Stimulated activated CD4-positive, alpha-beta T cell treated with anti-CD3 and anti-CD28 coated beads, Interleukin-4, amount 100 ng/mL, for 24 hours (primary cell): ENCODE measurements around the gene C1QA.
"Not testable (repeated sequence)": the region's sequence is repeated elsewhere in the genome, so short reads cannot be mapped to it uniquely, and the experiment has no call there.

ENCODE experiments used
- DNase-seq: peaks from one replicate; pipeline ENCODE4 v3.0.0-alpha.2; 2020

Gene C1QA

DNA sequence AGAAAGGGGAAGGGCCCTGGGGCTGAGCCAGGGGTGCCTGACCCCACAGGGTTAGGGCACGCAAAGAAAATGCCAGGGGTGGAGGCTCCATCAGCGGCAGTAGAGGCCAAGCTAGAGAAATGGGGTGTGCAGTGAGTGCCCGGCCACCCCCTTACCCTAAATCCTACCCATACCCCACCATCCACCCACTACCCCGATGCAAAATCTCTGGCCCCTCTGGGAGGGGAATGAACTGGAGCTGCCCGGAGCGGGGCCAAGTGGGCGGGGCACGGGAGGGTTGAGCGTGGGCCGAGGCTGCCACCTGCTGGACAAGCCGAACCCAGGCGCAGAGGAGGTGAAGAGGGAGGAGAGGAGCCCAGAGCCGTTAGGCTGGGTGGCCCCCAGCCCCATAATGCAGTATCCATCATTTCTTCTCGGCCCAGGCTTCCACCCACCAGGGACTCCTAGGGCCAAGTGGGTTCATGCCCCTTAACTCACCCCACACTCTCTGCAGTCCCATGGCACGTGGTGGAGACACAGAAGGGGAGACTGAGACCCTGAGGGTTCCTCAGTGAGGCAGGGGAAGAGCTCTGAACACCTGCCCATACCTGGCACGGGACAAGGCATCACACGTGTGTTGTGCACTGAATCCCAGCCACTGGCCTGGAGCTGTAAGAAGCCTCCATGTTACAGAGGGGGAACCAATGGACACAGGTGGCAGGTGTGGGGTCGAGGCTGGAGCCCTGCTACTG, 5.6 kb downstream of the C1QA start:
- DNase-seq, result peak; percentile 70

DNA sequence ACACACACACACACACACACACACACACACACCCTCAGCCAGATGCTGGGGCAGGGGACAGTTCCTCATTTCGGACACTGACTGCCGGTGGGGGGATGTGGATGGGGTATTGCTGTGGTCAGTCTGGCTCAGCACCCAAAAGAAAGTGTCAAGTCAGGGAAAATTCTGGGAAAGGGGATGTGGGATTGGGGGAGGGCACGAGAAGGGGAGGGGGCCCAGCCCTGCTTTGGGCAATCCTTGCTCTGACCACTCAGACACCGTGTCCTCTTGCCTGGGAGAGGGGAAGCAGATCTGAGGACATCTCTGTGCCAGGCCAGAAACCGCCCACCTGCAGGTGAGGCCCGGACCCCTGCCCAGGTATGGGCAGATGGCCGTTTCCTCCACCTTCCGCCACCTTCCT, 7.0 kb downstream of the C1QA start, which contains the start of gene C1QC:
Gene C1QC (plus strand): TSS at position 253 of the 400 bp plus-strand sequence. CDS start 391 bp downstream, outside the sequence.
- DNase-seq, result no peak

DNA sequence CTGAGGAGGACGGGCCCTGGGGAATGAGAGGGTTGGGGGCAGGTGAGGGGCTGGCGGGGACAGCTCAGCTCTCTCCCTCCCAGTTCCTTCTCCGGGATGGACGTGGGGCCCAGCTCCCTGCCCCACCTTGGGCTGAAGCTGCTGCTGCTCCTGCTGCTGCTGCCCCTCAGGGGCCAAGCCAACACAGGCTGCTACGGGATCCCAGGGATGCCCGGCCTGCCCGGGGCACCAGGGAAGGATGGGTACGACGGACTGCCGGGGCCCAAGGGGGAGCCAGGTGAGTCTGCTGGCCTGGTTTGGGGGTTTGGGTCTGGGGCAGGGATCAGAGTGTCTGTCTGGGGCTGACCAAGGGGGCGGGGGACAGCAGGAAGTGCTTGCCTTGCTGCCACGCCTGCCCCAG, 7.5 kb downstream of the C1QA start:
- no peak for DNase-seq

DNA sequence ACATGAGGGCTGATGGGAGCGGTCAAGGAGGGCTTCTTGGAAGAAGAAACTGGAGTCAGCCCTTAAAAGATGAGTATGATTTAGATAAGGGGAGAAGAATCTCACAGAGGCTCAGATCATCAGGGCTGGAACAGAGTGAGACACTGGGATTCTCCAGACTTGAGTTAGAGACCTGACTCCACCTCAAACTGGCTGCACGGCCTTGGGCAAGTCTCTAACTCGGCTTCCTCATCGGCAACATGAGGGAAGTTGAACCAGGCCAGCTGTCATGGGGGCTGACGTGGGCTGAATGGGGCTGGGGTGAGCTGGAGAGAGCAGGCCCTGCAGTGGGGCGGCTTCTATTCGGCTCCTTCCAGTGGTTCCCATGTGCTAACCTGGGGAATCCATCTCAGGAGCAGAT, 9.5 kb downstream of the C1QA start:
- DNase-seq, result no peak

DNA sequence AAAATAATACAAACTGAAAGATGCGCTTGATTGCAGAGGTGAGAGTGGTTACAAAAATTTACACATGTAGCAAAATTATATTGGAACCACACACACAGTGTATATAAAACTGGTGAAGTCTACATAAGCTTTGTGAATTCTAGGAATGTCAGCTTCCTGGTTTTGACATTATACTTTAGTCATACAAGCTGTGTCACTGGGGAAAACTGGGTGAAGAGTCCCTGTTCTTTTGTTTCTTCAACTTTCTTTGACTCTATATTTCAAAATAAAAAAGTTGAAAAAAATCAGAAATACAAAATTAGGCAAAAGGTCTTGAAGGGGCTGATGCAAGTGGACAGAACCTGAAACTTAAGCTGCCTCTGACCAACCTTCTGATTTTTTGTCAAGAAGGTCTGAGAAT, 10.0 kb downstream of the C1QA start:
- no peak for DNase-seq

DNA sequence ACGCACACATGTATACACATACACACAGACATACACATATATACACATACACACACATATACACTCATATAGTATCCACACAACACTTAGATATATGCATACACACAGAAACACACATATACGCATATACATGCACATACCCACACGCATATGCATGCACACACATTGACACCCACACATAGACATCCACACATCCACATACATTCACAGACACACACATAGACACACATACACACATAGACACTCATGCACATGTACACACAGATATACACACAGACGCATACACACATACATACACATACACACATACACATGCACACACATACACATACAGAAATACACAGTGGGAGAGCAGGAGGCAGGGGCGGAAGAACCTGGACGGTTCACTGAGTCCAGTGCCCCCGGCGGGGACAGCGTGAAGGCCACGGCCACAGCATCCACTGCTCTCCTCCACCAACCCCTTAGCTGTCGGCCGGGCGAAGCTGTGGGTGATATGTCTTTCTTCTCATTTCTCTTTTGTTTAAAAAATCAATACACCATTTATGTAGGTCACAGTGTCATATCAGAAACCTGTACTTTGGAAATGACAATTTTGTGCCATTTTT, 13.8 kb downstream of the C1QA start:
- DNase-seq, result no peak

DNA sequence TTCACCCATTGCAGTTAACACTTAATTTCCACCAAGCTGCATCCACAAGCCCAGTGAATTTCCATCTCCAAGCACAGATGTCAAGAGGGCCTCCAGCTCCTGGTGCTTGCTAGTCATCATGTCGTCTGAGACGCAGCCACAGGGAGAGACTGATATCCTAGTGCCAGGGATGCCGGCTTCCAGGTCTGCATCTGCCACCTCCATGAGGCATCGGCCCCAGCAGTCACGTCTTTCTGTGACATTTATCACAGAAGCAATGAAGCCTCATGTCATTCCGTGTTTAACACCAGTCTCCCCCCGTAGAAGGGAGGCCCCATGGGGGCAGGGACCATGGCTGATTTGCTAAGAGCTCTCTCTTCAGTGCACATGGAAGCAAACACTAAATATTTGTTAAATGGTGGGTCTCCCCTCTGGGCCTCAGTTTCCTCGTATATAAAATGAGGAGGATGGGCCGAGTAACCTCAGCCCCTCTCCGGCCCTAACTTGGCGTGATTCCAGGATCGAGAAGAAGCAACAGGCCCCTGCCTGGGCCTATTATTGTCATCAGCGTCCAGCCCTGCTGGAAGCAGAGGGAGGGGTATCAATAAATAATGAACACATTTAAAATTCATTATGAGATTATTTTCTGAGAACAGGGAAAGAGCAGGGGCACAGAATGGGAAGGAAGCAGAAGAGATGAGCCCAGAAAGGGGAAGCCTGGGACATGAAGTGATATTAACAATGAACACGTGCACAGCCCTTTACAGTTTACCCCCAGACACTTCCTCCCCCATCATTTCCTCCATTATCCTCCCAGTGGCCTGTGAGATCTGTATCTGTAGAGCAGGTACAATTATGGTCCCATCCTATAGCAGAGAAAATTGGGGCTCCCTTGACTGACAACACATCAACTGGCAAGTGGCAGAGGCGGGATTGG, 15.8 kb downstream of the C1QA start:
- DNase-seq, result no peak

DNA sequence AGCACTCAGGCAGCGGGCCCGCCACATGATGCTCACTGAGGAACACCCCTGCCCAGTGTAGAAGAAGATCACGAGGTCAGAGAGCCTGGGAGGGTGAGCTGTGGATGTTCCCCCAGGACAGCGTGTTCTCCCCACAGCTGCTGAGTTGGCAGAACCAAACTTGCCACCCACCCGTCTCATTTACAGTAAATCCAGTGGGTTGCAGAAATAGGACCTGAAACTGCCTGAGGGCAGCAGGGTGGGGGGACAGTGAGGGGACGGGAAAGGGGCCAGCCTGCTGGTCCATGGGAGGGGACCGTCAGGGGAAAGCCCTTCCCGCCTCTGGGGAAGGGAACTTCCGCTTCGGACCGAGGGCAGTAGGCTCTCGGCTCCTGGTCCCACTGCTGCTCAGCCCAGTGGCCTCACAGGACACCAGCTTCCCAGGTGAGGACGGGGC, 16.5 kb downstream of the C1QA start, which contains the start of gene C1QB:
Gene C1QB (plus strand): TSS at position 356 of the 436 bp plus-strand sequence. CDS start 6,227 bp downstream, outside the sequence.
- no peak for DNase-seq

DNA sequence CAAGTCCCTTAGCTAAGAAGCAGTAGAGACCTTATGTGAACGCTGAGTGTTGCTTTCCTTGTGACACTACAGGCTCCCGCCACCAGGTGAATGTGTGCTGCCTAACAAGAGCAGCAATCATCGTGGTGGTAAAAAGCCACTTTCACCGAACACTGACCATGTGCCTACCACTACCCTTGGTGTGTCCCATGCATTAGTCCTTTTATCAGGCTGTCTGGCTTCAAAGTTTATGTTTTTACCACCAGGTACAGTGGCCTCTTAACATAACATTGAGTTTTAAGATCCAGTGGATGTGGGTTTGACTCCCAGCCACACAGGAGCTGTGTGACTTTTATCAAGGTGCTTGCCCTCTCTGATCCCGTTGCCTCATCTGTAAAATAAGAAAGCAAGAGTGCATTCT, 18.3 kb downstream of the C1QA start:
- DNase-seq, result no peak

DNA sequence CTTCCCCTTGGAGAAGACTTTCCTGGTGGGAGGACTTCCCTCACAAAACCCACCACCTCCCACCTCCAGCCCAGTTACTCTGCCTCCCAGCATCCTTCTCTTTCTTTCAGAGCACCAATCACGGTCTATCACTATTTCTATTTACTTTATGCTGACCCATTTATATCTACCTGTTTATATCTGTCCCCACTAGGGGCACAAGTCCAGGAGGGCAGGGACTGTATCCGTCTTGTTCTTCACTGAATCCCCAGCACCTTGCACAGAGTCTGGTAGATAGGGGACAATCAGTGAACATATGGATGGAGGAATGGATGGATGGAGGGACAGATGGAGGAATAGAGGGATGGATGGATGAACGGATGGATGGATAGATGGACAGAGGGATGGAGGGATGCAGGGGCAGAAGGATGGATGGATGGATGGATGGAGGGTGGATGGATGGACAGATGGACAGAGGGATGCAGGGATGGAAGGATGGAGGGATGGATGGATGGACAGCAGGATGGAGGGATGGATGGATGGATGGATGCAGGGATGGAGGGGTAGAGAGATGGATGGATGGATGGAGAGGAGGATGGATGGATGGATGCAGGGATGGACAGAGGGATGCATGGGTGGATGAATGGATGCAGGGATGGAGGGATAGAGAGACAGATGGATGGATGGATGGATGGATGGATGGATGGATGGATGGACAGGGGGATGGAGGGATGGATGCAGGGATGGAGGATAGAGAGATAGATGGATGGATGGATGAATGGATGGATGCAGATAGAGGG, 22.1 kb downstream of the C1QA start:
- DNase-seq, result no peak

DNA sequence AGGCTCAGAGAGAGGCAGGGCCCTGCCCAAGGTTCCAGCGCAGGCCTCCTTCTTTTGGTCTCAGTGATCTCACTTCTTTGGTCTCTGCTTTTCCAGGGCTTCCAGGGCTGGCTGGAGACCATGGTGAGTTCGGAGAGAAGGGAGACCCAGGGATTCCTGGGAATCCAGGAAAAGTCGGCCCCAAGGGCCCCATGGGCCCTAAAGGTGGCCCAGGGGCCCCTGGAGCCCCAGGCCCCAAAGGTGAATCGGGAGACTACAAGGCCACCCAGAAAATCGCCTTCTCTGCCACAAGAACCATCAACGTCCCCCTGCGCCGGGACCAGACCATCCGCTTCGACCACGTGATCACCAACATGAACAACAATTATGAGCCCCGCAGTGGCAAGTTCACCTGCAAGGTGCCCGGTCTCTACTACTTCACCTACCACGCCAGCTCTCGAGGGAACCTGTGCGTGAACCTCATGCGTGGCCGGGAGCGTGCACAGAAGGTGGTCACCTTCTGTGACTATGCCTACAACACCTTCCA, 24.4 kb downstream of the C1QA start:
- DNase-seq, result no peak

DNA sequence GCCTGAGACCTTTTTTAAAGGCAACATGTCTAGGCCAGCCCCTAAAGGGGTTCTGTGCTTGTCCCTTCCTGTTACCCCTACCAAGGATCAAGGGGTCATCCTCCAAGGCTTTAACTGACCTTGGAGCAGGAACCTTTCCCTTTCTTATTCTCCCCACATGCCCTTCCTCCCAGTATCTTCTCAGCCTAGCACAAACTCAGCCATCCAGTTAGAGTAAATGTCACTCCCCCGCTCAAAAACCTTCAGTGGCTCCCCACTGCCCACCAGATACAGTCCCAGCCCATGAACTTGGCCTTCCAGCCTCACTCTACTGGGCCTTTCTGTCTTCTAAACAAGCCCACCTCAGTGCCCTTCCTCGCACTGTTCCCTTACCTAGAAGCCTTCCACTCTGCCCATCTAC, 25.5 kb downstream of the C1QA start:
- DNase-seq, result no peak

DNA sequence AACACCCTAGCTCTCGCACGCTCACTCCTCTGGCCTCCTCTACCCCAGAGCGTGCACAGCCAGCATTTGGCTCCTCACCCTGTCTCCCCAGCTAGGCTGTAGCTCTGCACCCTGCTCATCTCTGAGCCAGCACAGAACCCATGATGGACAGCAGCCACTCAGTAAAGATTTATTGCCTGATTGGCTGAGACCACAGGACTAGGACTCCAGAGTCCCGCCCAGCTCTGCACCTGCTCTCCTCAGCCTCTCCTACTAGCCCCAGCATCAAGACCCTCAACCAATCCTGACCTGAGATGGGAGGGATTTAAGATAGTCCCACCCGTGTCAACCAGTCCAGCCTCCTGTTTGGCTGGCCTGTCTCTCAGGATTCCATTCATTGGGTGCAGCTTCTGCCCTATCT, 25.9 kb downstream of the C1QA start:
- no peak for DNase-seq

DNA sequence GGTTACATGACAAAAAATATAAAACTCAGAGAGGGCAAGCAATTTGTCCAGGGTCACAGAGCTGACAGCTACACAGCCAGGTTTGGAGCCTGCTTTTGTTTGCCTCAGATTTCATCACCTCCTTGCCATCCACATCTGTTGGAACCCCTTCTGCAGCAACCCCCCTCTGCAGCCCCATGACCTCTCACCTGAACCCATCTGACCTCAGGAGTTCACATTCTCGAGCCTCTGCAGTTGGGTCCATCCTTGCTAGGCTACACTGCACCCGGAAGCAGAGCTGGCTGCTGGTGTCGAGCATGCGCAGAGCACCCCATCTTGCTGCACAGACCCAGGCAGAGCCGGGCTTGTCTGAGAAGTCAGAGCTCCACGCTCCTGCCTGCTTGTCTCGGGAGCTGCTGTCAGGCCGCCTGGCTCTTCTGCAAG, 26.6 kb downstream of the C1QA start:
- DNase-seq, result no peak

DNA sequence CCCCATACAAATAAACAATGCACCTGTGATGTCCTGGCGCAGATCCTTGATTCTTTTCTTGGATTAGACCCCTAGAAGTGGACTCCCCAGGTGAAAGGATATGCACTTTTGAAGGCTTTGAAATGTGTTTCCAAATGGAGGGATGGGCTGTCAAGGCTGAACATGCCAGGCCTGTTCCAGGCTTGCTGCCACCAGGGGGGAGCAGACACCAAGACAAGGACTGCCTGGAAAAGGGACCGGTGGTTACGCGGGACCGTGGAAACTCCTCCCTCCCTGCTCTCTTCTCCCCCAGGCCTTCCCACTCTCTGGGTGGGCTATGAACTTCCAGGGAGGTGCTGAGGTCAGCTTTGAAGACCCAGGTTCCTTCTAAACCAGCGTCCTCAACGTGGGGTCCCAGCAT, 29.3 kb downstream of the C1QA start:
- no peak for DNase-seq

DNA sequence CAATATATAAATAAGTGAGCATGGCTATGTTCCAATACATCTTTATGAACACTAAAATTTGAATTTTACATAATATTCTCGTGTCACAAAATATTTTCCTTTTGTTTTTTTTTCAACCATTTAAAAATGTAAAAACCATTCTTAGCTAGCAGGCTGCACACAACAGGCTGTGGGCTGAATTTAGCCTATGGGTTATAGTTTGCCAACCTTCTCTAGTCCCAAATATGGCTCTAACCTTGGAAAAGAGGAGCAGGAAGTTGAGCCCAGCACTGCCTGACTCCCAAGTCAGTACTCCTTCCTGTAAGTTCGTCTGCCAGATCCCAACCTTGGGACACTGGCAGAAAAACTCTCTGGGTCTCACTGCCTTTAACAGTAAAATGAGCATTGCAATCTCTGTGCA, 30.0 kb downstream of the C1QA start:
- no peak for DNase-seq

DNA sequence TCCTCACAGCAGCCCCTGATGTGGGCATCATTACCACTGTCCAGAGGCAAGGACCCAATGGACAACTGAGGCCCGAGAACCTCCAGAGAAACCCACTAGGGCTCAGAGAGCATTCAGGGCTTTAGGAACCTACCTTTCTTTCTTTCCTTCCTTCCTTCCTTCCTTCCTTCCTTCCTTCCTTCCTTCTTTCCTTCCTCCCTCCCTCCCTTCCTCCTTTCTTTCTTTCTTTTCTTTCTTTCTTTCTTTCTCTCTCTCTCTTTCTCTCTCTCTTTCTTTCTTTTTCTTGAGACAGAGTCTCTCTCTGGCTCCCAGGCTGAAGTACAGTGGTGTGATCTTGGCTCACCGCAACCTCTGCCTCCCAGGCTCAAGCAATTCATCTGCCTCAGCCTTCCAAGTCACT, 32.4 kb downstream of the C1QA start:
- DNase-seq, result not testable (repeated sequence)

DNA sequence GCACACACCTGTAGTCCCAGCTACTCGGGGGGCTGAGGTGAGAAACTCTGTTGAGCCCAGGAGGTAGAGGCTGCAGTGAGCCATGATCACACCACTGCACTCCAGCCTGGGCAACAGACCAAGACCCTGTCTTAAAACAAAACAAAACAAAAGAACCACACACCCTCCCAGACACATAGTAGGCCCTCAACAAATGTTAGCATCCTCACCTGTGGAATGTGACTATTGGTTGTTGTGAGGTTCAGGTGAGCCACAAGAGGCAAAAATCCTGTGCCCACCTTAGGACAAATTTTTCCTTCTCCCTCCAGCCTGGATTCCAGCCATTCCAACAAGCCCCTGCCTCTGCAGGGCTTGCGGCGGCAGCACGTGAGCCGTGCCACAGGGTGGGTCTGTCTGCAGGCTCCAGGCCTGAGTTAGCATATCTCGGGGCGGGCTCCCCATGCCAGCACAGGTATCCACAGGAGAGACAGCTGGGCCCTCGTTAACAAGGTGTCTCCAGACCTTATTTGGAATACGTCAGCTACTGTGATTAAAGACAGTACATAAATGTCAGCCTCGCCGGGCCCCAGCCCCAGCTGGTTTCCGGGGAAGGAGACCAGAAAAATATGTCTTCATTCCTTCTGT, 34.0 kb downstream of the C1QA start:
- DNase-seq, result no peak

DNA sequence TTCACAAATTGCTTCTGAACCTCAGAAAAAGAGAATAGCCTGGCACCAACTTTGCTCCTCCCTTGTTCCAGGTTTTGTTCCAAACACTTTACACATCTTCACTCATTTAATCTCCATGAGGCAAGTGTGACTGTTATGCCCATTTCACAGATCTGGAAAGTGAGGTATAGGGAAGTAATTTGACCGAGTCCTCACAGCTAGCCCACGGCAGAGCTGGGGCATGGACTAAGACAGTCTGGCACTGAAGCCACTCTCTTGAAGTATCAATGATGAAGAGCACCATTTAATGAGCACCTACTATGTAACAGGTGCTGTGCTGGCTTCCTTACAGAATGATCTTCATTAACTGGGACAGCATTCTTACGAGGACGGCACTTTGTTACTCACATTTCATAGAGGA, 35.6 kb downstream of the C1QA start:
- no peak for DNase-seq

DNA sequence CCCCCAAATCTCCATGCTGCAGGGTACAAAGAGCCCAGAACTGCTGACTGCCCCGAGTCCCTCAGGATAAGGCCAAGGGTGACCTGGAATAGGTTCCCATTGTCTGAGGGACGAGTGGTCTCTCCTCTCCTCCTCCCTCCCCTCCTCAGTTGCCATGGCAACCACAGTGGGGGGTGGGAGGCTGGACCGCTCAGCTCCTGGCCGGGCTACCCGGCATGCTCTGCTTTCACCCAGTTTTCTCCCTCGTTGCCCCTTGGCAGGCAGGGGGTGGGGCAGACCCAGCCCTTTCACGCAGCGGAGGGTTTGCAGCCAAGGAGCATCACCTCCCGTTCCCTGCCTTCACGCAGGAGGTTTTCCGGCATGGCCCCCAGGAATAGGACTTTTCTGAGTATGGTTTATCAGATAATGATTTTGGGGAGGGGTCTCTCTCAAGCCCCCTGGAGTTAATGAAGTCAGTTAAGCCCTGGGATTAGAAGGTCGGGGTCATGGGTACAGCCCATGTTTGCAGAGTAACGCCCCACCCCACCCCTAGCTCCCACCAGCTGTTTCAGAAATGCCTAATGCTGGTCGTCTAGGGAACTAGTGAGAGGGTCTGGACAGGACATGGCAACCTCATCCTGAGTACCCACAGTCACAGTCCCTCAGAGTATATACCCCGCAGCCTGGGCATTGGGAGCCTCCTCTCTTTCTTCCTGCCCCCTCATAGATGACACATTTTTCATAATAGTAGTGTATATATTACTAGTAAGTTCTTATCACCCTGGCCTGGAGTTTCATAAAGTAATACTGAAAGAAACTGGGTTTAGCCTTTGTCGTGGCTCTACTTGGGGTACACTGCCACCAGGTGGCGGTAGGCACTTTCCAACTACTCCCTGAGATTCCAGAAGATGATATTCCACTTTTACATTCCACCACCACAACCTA, 37.3 kb downstream of the C1QA start:
- DNase-seq, result peak; percentile 12

DNA sequence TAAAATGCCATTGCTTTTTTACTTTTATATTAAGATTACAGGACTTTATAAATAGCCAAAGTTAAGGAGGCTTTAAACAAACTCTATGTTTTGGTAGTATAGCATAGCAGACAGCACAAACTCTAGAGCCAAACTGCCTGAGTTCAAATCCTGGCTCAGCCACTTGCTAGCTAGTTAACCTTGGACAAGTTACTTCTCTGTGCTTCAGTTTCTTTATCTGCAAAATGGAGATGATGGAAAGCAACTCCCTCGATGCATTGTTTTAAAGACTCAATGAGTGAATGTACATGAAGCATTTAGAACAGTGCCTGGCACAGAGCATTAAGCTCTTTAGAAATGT, 38.0 kb downstream of the C1QA start:
- DNase-seq, result no peak
